Mucosa of descending colon (tissue), 3 donors: ENCODE measurements around the gene TOMM20L. TPM values are rescaled to one million over a fixed set of nuclear protein-coding genes. Genes with fewer than 3 reads are reported as not detected.
A peak's percentile ranks its signal among the peaks of the same experiment; 100 is the strongest.

Experiments
- ATAC-seq: fragments of 200-7000 bp; cut with Tn5 transposase; one replicate; pipeline ENCODE4 v1.9.1; 2020; ENCODE audit warnings: mild to moderate bottlenecking, moderate library complexity
- DNase-seq, 3 donors: peaks; one replicate each; pipeline ENCODE4 v3.0.0-alpha.2; 2020
- H3K36me3 ChIP-seq: fragments of 200-600 bp; one replicate; pipeline ENCODE4 v1.8.0; 2021; ENCODE audit warnings: low read depth, mild to moderate bottlenecking
- H3K4me1 ChIP-seq: fragments of 200-600 bp; one replicate; pipeline ENCODE4 v1.8.0; 2021; ENCODE audit warnings: low read depth, mild to moderate bottlenecking
- H3K4me3 ChIP-seq: fragments of 200-600 bp; one replicate; pipeline ENCODE4 v1.8.0; 2021; ENCODE audit warnings: mild to moderate bottlenecking
- H3K9me3 ChIP-seq: fragments of 200-600 bp; one replicate; pipeline ENCODE4 v1.8.0; 2021; ENCODE audit warnings: mild to moderate bottlenecking
- CTCF ChIP-seq: fragments of 200-600 bp; IDR thresholded peaks from one replicate; pipeline ENCODE4 v1.8.0; 2022; ENCODE audit warnings: antibody characterized with exemption, mild to moderate bottlenecking
- intact Hi-C, 2 donors: fragments of 100-400 bp; cut with DNase I in 1 of 2; cut with micrococcal nuclease in 1 of 2; formaldehyde crosslinking; loops; one replicate each; pipeline versions ENCODE4 v1.11.0 to v1.11.1; 2022; cut with DNase I, micrococcal nuclease
- total RNA-seq, 3 donors: library from RNA; stranded (reverse); fragmentation: NEBNext Ultra II Directional in 2 of 3; extraction: Animal tissue kit (Norgen Biotek cat#: 25700) in 2 of 3; gene quantifications; one replicate each; pipeline versions ENCODE4 v1.2.1 to v1.2.4, GENCODE V29; 2021 to 2023
- donor health status: DM: no; HTN: no; CAD: no; lungs with moderate emphysema.
- donor health status: DM: no; HTN: no; CAD: no.
- donor health status: DM: no; HTN: yes; CAD: no.

TOMM20L gene
- total RNA-seq, 3 donors from 2014 or later = 1.0 TPM; not detected in 2

DNA sequence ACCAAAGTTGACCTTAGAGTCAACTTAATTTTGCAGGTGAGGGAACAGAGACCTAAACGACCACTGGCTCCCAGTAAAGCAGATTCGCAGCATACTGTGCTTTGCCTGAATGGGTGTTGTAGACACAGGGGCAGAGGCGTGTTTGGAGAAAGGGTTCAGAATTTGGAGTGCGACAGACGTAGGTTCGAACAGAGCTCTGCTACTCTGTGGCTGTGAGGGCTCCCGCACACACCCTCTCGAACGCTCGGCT, 243 bp upstream of the TOMM20L start:
- peak overlapping the region; percentile 4 for H3K4me3 ChIP-seq
- TF ChIP-seq CTCF = no peak
- DNase-seq (no peak), ATAC-seq (no peak)
- no peaks in the 10 kb centered on the region for H3K9me3 ChIP-seq
- H3K4me1 ChIP-seq = peaks cover 4% of the 10 kb centered on the region
- intact Hi-C loops = no loop called here
- no peaks in the 10 kb centered on the region for H3K36me3 ChIP-seq

- ATAC-seq = no peak
- no peak for DNase-seq
- Histone ChIP-seq H3K4me3 (no peak overlapping the region), H3K4me1 (peaks cover 4% of the 10 kb centered on the region), H3K9me3 (no peaks in the 10 kb centered on the region), H3K36me3 (no peaks in the 10 kb centered on the region)
- intact Hi-C loops = no loop called here
- TF ChIP-seq CTCF = no peak
Observed at GRCh38 chr14:58397156-58397555, 1.4 kb downstream of the TOMM20L start.

DNA sequence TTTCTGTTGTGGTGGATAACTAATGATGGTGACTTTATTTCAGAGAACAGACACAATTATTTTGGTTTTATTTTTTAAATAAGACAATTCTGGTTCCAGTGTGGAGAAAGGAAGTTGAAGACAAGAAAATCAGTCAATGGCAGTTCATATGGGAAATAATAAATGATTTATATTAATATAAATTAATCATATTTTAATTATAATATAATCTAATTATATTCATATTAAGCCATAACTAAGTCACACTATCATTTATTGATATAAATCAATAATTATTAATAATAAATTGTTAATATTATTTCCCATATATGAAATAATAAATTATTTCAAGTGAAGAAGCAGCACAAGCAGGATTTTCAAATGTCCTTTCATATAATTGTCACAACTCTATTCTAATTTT, 2.8 kb downstream of the TOMM20L start:
- ATAC-seq (no peak), DNase-seq (no peak)
- no peaks in the 10 kb centered on the region for H3K36me3 ChIP-seq
- no peaks in the 10 kb centered on the region for H3K9me3 ChIP-seq
- no peak for TF ChIP-seq CTCF
- peaks cover 4% of the 10 kb centered on the region for H3K4me1 ChIP-seq
- intact Hi-C loops = no loop called here
- no peak overlapping the region for H3K4me3 ChIP-seq

DNA sequence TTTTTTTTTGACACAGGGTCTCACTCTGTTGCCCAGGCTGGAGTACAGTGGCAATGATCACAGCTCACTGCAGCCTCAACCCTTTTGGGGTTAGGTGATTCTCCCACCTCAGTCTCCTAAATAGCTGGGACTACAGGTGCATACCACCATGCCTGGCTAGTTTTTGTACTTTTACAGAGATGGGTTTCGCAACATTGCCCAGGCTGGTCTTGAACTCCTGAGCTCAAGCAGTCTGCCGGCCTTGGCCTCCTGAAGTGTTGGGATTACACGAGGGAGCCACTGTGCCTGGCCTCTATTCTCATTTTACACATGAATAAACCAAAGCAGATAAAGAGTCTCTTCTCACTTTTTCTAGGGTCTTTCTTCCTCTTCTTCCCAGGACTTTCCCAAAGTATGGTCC, 3.2 kb downstream of the TOMM20L start:
- ATAC-seq = no peak
- Histone ChIP-seq H3K36me3 (no peaks in the 10 kb centered on the region), H3K9me3 (no peaks in the 10 kb centered on the region), H3K4me1 (peaks cover 4% of the 10 kb centered on the region), H3K4me3 (no peak overlapping the region)
- no peak for TF ChIP-seq CTCF
- no peak for DNase-seq
- intact Hi-C loops = no loop called here

DNA sequence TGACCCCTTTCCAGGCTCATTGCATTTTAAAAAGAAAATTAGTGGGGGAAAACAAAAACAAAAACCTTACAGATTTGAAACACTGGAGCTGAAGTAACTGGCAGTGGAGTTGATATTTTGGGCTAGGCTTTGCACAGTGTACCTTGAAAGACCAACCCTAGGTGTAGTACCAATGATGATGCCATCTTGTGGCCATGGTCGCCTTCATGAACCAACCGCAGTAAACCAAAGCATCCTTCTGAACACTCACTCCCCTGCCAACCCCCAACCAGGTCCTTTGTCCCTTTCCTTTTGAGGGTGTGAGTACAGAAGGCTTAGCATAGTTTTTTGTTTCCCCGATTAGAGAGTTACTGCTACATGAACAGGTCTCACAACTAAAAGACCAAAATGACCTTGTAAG, 5.9 kb downstream of the TOMM20L start:
- no peak for TF ChIP-seq CTCF
- Histone ChIP-seq H3K9me3 (no peaks in the 10 kb centered on the region), H3K4me3 (no peak overlapping the region), H3K36me3 (no peaks in the 10 kb centered on the region), H3K4me1 (peaks cover 3% of the 10 kb centered on the region)
- ATAC-seq (no peak), DNase-seq (peak in 1 of 3 donors; percentile 14)
- intact Hi-C loops = no loop called here

- no peak overlapping the region for H3K4me3 ChIP-seq
- ATAC-seq (no peak), DNase-seq (no peak)
- no peaks in the 10 kb centered on the region for H3K4me1 ChIP-seq
- no peaks in the 10 kb centered on the region for H3K9me3 ChIP-seq
- no peak for TF ChIP-seq CTCF
- intact Hi-C loops = no loop called here
- H3K36me3 ChIP-seq = no peaks in the 10 kb centered on the region
Observed at GRCh38 chr14:58408681-58409215, 13.0 kb downstream of the TOMM20L start.
